ENCODE measurements around the gene MAN1C1. TPM values are rescaled to one million over a fixed set of nuclear protein-coding genes. Genes with fewer than 3 reads are reported as not detected.

The MAN1C1 gene
- total RNA-seq, 1 donor from 2014 or later: 9.1 TPM

GRCh38 chr1:25786887-25787759 lies 170.5 kb downstream of the MAN1C1 start:
- TF ChIP-seq CTCF (conservative IDR thresholded peaks at IDR 0.05): no peak
- peaks cover 70% of the 10 kb centered on the region for H3K4me1 Mint-ChIP-seq (ENCODE audit: unreplicated experiment)
- no peaks in the 10 kb centered on the region for H3K36me3 Mint-ChIP-seq
- H3K9me3 Mint-ChIP-seq: no peaks in the 10 kb centered on the region
- no peak overlapping the region for H3K27ac Mint-ChIP-seq
- H3K27me3 Mint-ChIP-seq: no peaks in the 10 kb centered on the region
- DNase-seq (ENCODE audit: extremely low spot score, unreplicated experiment): no peak
- no peak overlapping the region for H3K4me3 Mint-ChIP-seq

GRCh38 chr1:25787760-25788166 lies 171.2 kb downstream of the MAN1C1 start:
- no peak for DNase-seq (ENCODE audit: extremely low spot score, unreplicated experiment)
- Mint-ChIP-seq H3K4me3 (no peak overlapping the region), H3K4me1 (ENCODE audit: unreplicated experiment) (peaks cover 67% of the 10 kb centered on the region), H3K27ac (no peak overlapping the region), H3K27me3 (no peaks in the 10 kb centered on the region), H3K36me3 (no peaks in the 10 kb centered on the region), H3K9me3 (no peaks in the 10 kb centered on the region)
- no peak for TF ChIP-seq CTCF (conservative IDR thresholded peaks at IDR 0.05)

- Mint-ChIP-seq H3K27me3 (peaks cover 3% of the 10 kb centered on the region), H3K4me1 (ENCODE audit: unreplicated experiment) (peaks cover 53% of the 10 kb centered on the region), H3K27ac (no peak overlapping the region), H3K9me3 (no peaks in the 10 kb centered on the region), H3K36me3 (no peaks in the 10 kb centered on the region), H3K4me3 (no peak overlapping the region)
- no peak for TF ChIP-seq CTCF (conservative IDR thresholded peaks at IDR 0.05)
- DNase-seq (ENCODE audit: extremely low spot score, unreplicated experiment): no peak
Measured at GRCh38 chr1:25790472-25790871, 173.9 kb downstream of the MAN1C1 start.

- DNase-seq (ENCODE audit: extremely low spot score, unreplicated experiment): no peak
- Mint-ChIP-seq H3K9me3 (no peaks in the 10 kb centered on the region), H3K27me3 (peaks cover 7% of the 10 kb centered on the region), H3K27ac (no peak overlapping the region), H3K4me3 (no peak overlapping the region), H3K36me3 (no peaks in the 10 kb centered on the region), H3K4me1 (ENCODE audit: unreplicated experiment) (peaks cover 47% of the 10 kb centered on the region)
- no peak for TF ChIP-seq CTCF (conservative IDR thresholded peaks at IDR 0.05)
Measured at GRCh38 chr1:25792115-25792514, 175.5 kb downstream of the MAN1C1 start.

- Mint-ChIP-seq H3K4me1 (ENCODE audit: unreplicated experiment) (peaks cover 42% of the 10 kb centered on the region), H3K27ac (no peak overlapping the region), H3K9me3 (no peaks in the 10 kb centered on the region), H3K27me3 (peaks cover 7% of the 10 kb centered on the region), H3K36me3 (no peaks in the 10 kb centered on the region), H3K4me3 (no peak overlapping the region)
- no peak for TF ChIP-seq CTCF (conservative IDR thresholded peaks at IDR 0.05)
- no peak for DNase-seq (ENCODE audit: extremely low spot score, unreplicated experiment)
Measured at GRCh38 chr1:25793585-25794170, 177.1 kb downstream of the MAN1C1 start.

All from type B pancreatic cell (in vitro differentiated cells).